Loucy (cell line): ENCODE data around the gene ZNF670.
"Not testable (repeated sequence)": the region's sequence is repeated elsewhere in the genome, so short reads cannot be mapped to it uniquely, and the experiment has no call there.

Experiments used
- H2AFZ ChIP-seq: fragments of 200-600 bp; sonication (generic); 2 replicates; pipeline ENCODE4 v1.6.0; 2016; ENCODE audit warnings: antibody characterized with exemption, mild to moderate bottlenecking, low read length, moderate library complexity
- H3F3A ChIP-seq: fragments of 200-600 bp; 2 replicates; pipeline ENCODE4 v1.6.0; 2016; ENCODE audit warnings: antibody characterized with exemption, low read depth, mild to moderate bottlenecking
- H3K27me3 ChIP-seq: fragments of 200-600 bp; sonication (generic); 2 replicates; pipeline ENCODE4 v1.6.1; 2014; ENCODE audit warnings: low read length, mild to moderate bottlenecking; ENCODE audit not compliant: insufficient read depth, poor library complexity, severe bottlenecking
- H3K36me3 ChIP-seq: fragments of 200-600 bp; sonication (generic); 2 replicates; pipeline ENCODE4 v1.6.1; 2016; ENCODE audit warnings: low read length; ENCODE audit not compliant: insufficient read depth
- H3K4me1 ChIP-seq: fragments of 200-600 bp; sonication (generic); 2 replicates; pipeline ENCODE4 v1.5.1; 2014; ENCODE audit warnings: low read length, mild to moderate bottlenecking; ENCODE audit not compliant: insufficient read depth, poor library complexity, severe bottlenecking
- H3K4me2 ChIP-seq: fragments of 200-600 bp; sonication (generic); 2 replicates; pipeline ENCODE4 v1.6.0; 2014; ENCODE audit warnings: antibody characterized with exemption, low read length, low read depth, mild to moderate bottlenecking; ENCODE audit not compliant: poor library complexity, severe bottlenecking
- H3K4me3 ChIP-seq: fragments of 200-600 bp; sonication (generic); 2 replicates; pipeline ENCODE4 v1.5.1; 2014; ENCODE audit warnings: low read length, mild to moderate bottlenecking, mixed read lengths; ENCODE audit not compliant: poor library complexity, severe bottlenecking
- H3K79me2 ChIP-seq: fragments of 200-600 bp; sonication (generic); 2 replicates; pipeline ENCODE4 v1.6.1; 2014; ENCODE audit warnings: low read length; ENCODE audit not compliant: insufficient read depth
- H3K9ac ChIP-seq: fragments of 200-600 bp; sonication (generic); 2 replicates; pipeline ENCODE4 v1.6.0; 2014; ENCODE audit warnings: mild to moderate bottlenecking, low read depth, low read length, moderate library complexity; ENCODE audit not compliant: poor library complexity, severe bottlenecking
- H3K9me2 ChIP-seq: fragments of 200-600 bp; sonication (generic); replicated peaks from 2 replicates; pipeline ENCODE4 v1.6.1; 2016; ENCODE audit warnings: low read depth, low read length, mixed read lengths
- H3K9me3 ChIP-seq: fragments of 200-600 bp; sonication (generic); 2 replicates; pipeline ENCODE4 v1.6.1; 2014; ENCODE audit warnings: mild to moderate bottlenecking, antibody characterized with exemption, low read length, low read depth; ENCODE audit not compliant: insufficient read depth
- H4K20me1 ChIP-seq: fragments of 200-600 bp; sonication (generic); 2 replicates; pipeline ENCODE4 v1.6.0; 2014; ENCODE audit warnings: antibody characterized with exemption, low read length, mild to moderate bottlenecking; ENCODE audit not compliant: insufficient read depth, poor library complexity, severe bottlenecking
- EZH2phosphoT487 ChIP-seq: fragments of 200-600 bp; IDR thresholded peaks from 2 replicates; pipeline ENCODE4 v1.6.1; 2018; ENCODE audit warnings: antibody characterized with exemption, mild to moderate bottlenecking, moderate library complexity, borderline replicate concordance
- TF ChIP-seq, protein P1 (sequence below): fragments of 200-600 bp; sonication (generic); conservative IDR thresholded peaks from 2 replicates; pipeline ENCODE4 v1.5.1; 2014; ENCODE audit warnings: mild to moderate bottlenecking, antibody characterized with exemption, low read length

ZNF670 gene

GRCh38 chr1:247078258-247079140 lies at the start of gene ZNF670:
Gene ZNF670, minus strand, starts transcription at chr1:247078811. Its CDS starts 215 bp downstream, at chr1:247078596.
- Histone ChIP-seq H3K9me3 (peaks cover 7% of the 10 kb centered on the region; the same call in 1 of the 2 replicates), H3K4me2 (peak within 1 kb of the TSS; percentile 88), H3K4me3 (peak within 1 kb of the TSS; percentile 82), H3K79me2 (peaks cover 45% of the 10 kb centered on the region), H4K20me1 (peaks cover 10% of the 10 kb centered on the region), H3K27me3 (peaks cover 3% of the 10 kb centered on the region), H3F3A (no peaks in the 10 kb centered on the region), H3K36me3 (no peaks in the 10 kb centered on the region), H2AFZ (peak within 1 kb of the TSS; percentile 93), H3K9ac (peak within 1 kb of the TSS; percentile 91), H3K9me2 (no peaks in the 10 kb centered on the region), H3K4me1 (peaks cover 21% of the 10 kb centered on the region)
- TF ChIP-seq, protein P1, sequence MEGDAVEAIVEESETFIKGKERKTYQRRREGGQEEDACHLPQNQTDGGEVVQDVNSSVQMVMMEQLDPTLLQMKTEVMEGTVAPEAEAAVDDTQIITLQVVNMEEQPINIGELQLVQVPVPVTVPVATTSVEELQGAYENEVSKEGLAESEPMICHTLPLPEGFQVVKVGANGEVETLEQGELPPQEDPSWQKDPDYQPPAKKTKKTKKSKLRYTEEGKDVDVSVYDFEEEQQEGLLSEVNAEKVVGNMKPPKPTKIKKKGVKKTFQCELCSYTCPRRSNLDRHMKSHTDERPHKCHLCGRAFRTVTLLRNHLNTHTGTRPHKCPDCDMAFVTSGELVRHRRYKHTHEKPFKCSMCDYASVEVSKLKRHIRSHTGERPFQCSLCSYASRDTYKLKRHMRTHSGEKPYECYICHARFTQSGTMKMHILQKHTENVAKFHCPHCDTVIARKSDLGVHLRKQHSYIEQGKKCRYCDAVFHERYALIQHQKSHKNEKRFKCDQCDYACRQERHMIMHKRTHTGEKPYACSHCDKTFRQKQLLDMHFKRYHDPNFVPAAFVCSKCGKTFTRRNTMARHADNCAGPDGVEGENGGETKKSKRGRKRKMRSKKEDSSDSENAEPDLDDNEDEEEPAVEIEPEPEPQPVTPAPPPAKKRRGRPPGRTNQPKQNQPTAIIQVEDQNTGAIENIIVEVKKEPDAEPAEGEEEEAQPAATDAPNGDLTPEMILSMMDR, result peak; percentile 40
- no peak for TF ChIP-seq EZH2phosphoT487

GRCh38 chr1:247127519-247128282 lies 49.1 kb upstream of the ZNF670 start:
- not testable (repeated sequence) for H3K9me2 ChIP-seq, H3K4me1 ChIP-seq, H3F3A ChIP-seq, H2AFZ ChIP-seq, H3K36me3 ChIP-seq, H4K20me1 ChIP-seq, H3K27me3 ChIP-seq
- Histone ChIP-seq H3K9ac (peak overlapping the region; percentile 62), H3K9me3 (peaks cover 11% of the 10 kb centered on the region; the same call in 1 of the 2 replicates), H3K79me2 (peaks cover 22% of the 10 kb centered on the region), H3K4me2 (peak overlapping the region; percentile 75), H3K4me3 (peak overlapping the region; percentile 69)

DNA sequence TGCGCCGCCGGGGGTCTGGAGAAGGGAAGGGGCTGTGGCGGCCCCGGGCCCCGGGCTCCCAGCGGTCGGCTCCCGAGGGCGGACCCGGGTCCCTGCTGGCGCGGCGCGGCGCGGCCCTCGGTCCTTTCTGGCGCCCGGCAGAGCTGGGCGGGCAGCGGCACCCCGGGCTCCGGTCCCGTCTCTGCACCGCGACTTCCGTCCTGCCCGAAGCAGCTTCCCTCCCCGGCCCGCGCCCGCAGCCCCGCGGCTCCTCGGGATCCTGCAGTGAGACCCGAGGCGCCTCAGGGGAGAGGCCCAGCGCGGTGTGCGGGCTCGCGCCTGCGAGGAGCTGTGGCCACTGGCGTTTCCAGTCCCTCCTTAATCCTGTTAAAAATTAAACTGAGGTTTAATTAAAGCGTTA lies 48.0 kb upstream of the ZNF670 start:
- peaks cover 17% of the 10 kb centered on the region for H3K79me2 ChIP-seq
- not testable (repeated sequence) for H3K4me1 ChIP-seq, H3F3A ChIP-seq, H3K36me3 ChIP-seq, H3K9me2 ChIP-seq, H2AFZ ChIP-seq, H3K4me2 ChIP-seq, H4K20me1 ChIP-seq, H3K9me3 ChIP-seq, H3K4me3 ChIP-seq, H3K9ac ChIP-seq, H3K27me3 ChIP-seq

DNA sequence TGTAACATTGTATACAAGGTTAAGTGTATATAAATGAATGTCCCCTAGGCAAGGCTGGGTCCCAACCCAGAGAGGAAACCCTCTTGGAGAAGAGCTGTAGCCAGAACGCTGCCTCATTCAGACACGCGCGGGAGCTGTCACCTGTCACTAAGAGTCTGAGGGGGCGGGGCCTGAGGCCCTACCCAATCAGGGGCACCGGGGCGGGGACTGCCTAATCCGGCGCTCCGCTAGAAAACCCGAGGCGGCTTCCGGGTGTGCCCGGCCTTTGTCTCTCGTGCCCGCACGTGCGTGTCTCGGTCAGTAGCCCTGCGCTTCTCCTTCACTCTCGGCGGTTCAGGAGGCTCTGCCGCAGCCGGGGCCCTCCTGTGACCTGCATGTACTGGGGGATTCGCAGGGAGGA lies 47.6 kb upstream of the ZNF670 start:
- H3K36me3 ChIP-seq, H3K9me3 ChIP-seq, H3K27me3 ChIP-seq, H3K9ac ChIP-seq, H3K4me1 ChIP-seq, H3K4me2 ChIP-seq, H3F3A ChIP-seq, H4K20me1 ChIP-seq, H3K9me2 ChIP-seq, H3K4me3 ChIP-seq, H2AFZ ChIP-seq: not testable (repeated sequence)
- peaks cover 12% of the 10 kb centered on the region for H3K79me2 ChIP-seq
